DND-41 (cell line): ENCODE results near the gene CDK16.

ENCODE experiments used
- CTCF ChIP-seq: IDR thresholded peaks from 2 replicates; pipeline ENCODE4 v1.5.1; 2012; ENCODE audit warnings: borderline replicate concordance, low read length, moderate library complexity, mild to moderate bottlenecking; ENCODE audit not compliant: poor library complexity, severe bottlenecking; ENCODE audit errors: extremely low read depth
- EZH2 ChIP-seq: IDR thresholded peaks from 3 replicates; pipeline ENCODE4 v1.6.1; 2012; ENCODE audit warnings: borderline replicate concordance, low read depth, mild to moderate bottlenecking, moderate library complexity, low read length, inconsistent platforms; ENCODE audit not compliant: severe bottlenecking

GRCh38 chrX:47191806-47192401, 26.6 kb upstream of the CDK16 start:
- TF ChIP-seq CTCF (no peak), EZH2 (no peak)
